Smooth muscle cell of the brain vasculature (primary cell): ENCODE results near the gene PRR20D.
"Not testable (repeated sequence)": the region's sequence is repeated elsewhere in the genome, so short reads cannot be mapped to it uniquely, and the experiment has no call there.

Source experiments
- DNase-seq: peaks from one replicate; pipeline ENCODE4 v3.0.0-alpha.2; 2012; ENCODE audit warnings: low read depth, low spot score

Gene PRR20D

DNA sequence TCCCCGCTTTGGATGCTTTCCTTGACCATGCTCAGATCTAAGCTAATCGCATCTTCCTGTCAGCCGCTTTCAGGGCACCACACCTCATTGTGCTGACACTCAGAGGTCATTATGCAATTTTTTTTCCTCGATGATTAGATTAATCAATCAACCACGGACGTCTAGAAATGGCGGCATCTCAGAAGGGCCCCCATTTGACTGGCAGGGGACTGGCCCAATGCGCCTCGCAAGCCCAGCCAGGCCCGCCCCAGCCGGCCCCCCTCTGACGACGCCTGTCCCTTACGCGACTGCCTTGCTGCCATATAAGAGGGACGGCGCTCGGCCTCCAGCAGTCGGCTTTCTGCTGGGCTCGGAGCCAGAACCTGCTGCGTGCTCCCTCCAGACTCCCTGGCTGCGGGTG lies at the start of gene PRR20D:
Gene PRR20D (plus strand): TSS at position 301 of the 400 bp plus-strand sequence. CDS start 387 bp downstream, outside the sequence.
- not testable (repeated sequence) for DNase-seq

GRCh38 chr13:57114945-57115344 lies 45.5 kb upstream of the PRR20D start:
- no peak for DNase-seq

GRCh38 chr13:57123681-57124080 lies 36.8 kb upstream of the PRR20D start:
- no peak for DNase-seq

- no peak for DNase-seq
Observed at GRCh38 chr13:57128909-57129308, 31.5 kb upstream of the PRR20D start.

GRCh38 chr13:57136093-57136492 lies 24.3 kb upstream of the PRR20D start:
- DNase-seq = no peak

DNA sequence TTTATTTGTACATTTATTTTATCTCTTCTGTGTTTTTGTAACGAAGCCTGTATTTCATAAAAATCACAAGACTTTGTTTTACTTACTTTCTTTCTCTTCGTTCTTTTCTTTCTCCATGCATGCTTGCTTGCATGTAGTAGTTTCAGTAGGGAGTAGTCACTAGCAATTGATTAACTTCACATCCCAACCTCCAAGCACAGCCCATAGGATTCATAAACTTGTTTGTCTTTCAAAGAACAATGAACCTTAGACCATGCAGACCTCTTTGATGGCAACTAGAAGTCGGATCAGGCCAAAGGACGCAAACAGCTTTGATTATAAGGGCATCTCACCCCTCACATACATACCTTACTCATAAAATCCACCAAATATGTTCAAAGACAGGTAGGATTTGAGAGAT lies 22.8 kb upstream of the PRR20D start:
- DNase-seq = no peak

DNA sequence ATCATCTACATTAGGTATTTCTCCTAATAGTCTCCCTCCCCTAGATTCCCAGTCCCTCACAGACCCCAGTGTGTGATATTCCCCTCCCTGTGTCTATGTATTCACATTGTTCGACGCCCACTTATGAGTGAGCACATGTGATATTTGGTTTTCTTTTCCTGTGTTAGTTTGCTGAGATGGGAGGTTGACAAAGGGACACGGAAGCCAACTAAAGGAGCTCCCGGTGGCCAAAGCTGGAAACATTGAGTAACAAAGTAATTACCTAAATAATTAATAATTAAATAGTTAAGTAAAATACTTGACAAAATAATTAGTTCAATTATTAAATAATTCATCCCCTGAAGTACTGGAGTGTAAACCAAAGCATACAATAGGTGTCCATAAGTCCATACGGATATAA lies 21.4 kb upstream of the PRR20D start:
- no peak for DNase-seq

- DNase-seq = not testable (repeated sequence)
Observed at GRCh38 chr13:57139781-57140180, 20.7 kb upstream of the PRR20D start.

- not testable (repeated sequence) for DNase-seq
Observed at GRCh38 chr13:57140235-57140968, 20.0 kb upstream of the PRR20D start, which contains the start of gene PRR20A. Gene PRR20A, plus strand, starts transcription at chr13:57140918. Its CDS starts 387 bp downstream, at chr13:57141305.

DNA sequence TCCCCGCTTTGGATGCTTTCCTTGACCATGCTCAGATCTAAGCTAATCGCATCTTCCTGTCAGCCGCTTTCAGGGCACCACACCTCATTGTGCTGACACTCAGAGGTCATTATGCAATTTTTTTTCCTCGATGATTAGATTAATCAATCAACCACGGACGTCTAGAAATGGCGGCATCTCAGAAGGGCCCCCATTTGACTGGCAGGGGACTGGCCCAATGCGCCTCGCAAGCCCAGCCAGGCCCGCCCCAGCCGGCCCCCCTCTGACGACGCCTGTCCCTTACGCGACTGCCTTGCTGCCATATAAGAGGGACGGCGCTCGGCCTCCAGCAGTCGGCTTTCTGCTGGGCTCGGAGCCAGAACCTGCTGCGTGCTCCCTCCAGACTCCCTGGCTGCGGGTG lies 13.2 kb upstream of the PRR20D start, which contains the start of gene PRR20B:
Gene PRR20B (plus strand): TSS at position 301 of the 400 bp plus-strand sequence. CDS start 387 bp downstream, outside the sequence.
- not testable (repeated sequence) for DNase-seq

DNA sequence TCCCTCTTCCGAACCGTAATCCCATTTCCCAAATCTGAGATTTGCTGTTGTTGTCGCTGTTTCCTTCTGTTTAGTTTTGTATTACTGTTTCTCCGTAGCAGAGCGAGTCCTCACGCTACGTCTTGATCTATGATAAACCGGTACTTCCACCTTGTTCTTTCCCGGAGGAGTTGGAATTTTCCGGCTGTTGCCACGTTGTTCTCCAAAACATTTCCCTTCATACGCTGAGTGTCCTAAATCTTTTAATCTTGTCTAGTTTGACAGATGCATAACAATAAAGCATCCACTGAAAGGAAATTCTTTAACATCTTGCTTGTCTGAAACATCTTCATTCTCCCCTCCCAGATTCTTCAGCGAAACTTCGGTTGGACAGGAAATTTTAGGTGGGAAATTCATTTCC lies 12.3 kb upstream of the PRR20D start:
- DNase-seq = not testable (repeated sequence)

- DNase-seq = not testable (repeated sequence)
Observed at GRCh38 chr13:57153761-57154160, 6.7 kb upstream of the PRR20D start, which contains the start of gene PRR20C. Gene PRR20C, plus strand, starts transcription at chr13:57154061. Its CDS starts 387 bp downstream, at chr13:57154448.

DNA sequence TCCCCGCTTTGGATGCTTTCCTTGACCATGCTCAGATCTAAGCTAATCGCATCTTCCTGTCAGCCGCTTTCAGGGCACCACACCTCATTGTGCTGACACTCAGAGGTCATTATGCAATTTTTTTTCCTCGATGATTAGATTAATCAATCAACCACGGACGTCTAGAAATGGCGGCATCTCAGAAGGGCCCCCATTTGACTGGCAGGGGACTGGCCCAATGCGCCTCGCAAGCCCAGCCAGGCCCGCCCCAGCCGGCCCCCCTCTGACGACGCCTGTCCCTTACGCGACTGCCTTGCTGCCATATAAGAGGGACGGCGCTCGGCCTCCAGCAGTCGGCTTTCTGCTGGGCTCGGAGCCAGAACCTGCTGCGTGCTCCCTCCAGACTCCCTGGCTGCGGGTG lies 6.5 kb downstream of the PRR20D start, which contains the start of gene PRR20E:
Gene PRR20E (plus strand): TSS at position 301 of the 400 bp plus-strand sequence. CDS start 387 bp downstream, outside the sequence.
- DNase-seq = not testable (repeated sequence)

DNA sequence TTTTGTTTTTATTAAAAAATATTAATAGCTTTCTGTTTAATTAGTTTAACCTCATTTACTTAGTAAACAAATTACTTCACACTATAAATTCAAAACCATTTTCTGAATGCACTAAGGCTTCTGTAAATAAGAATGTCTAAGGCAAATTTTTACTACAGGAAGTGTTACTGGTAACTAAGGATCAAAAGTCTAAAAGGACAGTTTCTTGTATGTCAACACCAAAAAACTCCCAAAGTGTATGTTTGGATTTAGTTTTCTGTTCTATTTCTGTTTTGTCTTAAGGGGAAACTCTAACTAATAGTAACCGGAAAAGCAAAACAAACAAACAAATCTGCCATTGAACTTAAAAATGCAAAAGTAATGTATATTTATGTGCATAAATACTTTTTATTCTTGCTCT lies 31.2 kb downstream of the PRR20D start:
- no peak for DNase-seq

DNA sequence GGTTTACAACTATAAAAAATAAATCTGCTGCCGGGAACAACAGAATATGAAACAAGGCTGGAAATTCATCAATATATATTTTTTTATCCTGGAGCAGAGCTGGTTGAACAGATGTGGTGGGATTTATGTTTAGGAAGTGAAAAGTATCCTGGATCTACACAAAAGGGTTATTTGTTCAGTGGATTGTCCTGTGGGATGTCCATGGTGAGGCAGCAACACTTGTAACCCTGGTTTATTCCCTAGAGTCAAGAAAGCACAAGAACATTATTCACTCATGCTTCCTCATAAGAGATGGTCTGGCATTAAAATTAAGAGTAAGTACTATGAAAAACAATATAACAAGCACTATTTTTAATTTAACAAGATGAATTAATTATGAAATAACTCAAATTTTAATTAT lies 52.6 kb downstream of the PRR20D start:
- no peak for DNase-seq
